22Rv1 (cell line): Measurements from ENCODE around the gene KRTAP4-11.

Experiments
- CTCF ChIP-seq: fragments of 450-650 bp; IDR thresholded peaks from 2 replicates; pipeline ENCODE4 v1.5.1; 2017; ENCODE audit warnings: mild to moderate bottlenecking
- ZFX ChIP-seq: fragments of 450-650 bp; IDR thresholded peaks from 2 replicates; pipeline ENCODE4 v1.6.1; 2017; ENCODE audit warnings: antibody characterized with exemption, borderline replicate concordance

DNA sequence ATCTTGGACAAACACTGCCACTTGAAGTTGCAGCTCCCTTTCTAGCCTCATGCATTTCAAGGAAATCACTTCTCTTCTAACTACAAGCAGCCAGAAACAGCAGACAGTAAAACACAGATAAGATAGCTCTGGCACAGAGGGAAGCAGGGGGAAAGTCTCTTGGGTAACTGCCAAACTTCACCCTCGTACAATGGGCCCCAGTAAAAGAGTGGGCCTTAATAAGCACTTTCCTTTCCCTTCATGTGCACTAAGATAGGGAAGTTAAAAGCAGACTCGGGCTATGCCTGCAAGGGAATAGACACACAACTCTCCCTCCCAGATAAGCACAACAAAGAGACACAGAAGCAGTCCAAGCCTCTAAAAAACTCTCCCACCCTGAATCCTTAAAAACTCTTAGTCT is 35.7 kb upstream of the KRTAP4-11 start:
- TF ChIP-seq CTCF (no peak), ZFX (no peak)
